Stomach (tissue), 4 donors: ENCODE results near the gene MIPEP.

Experiments
- CTCF ChIP-seq, 7 experiments: fragments of 450-650 bp in 4 of 7; fragments of 200-600 bp in 3 of 7; sonication (generic) in 3 of 7; IDR thresholded peaks; one replicate each; pipeline ENCODE4 v1.5.1; 2016 to 2019; ENCODE audit warnings: antibody characterized with exemption in 7 of 7, control low read depth in 2 of 7, mild to moderate bottlenecking in 1 of 7
- EP300 ChIP-seq: sonication (generic); formaldehyde crosslinking; IDR thresholded peaks from one replicate; pipeline ENCODE4 v1.6.1; 2017; ENCODE audit warnings: antibody characterized with exemption
- POLR2A ChIP-seq, 4 donors: fragments of 450-650 bp; IDR thresholded peaks; one replicate each; pipeline ENCODE4 v1.6.1; 2016; ENCODE audit warnings: antibody characterized with exemption in 4 of 4, control low read depth in 2 of 4, mild to moderate bottlenecking in 1 of 4, moderate library complexity in 1 of 4
- POLR2AphosphoS5 ChIP-seq, 3 donors: sonication (generic); formaldehyde crosslinking; IDR thresholded peaks; one replicate each; pipeline ENCODE4 v1.6.1; 2016; ENCODE audit warnings: antibody characterized with exemption in 3 of 3

GRCh38 chr13:23695711-23696464, 193.3 kb downstream of the MIPEP start:
- no peak for TF ChIP-seq CTCF (IDR thresholded peaks at IDR 0.05)
- TF ChIP-seq POLR2A (IDR thresholded peaks at IDR 0.05), result no peak
- TF ChIP-seq EP300, result no peak
- TF ChIP-seq POLR2AphosphoS5 (IDR thresholded peaks at IDR 0.05), result no peak
